Suprapubic skin (tissue), 4 donors: ENCODE measurements around the gene TBC1D1.

Experiments
- CTCF ChIP-seq, 2 donors: fragments of 200-600 bp in 1 of 2; fragments of 450-650 bp in 1 of 2; sonication (generic) in 1 of 2; IDR thresholded peaks; one replicate each; pipeline ENCODE4 v1.5.1; 2016 to 2019; ENCODE audit warnings: antibody characterized with exemption in 2 of 2, mild to moderate bottlenecking in 1 of 2, moderate library complexity in 1 of 2
- EP300 ChIP-seq: sonication (generic); formaldehyde crosslinking; IDR thresholded peaks from one replicate; pipeline ENCODE4 v1.6.1; 2017; ENCODE audit warnings: antibody characterized with exemption
- POLR2A ChIP-seq, 2 donors: fragments of 450-650 bp; IDR thresholded peaks; one replicate each; pipeline ENCODE4 v1.6.1; 2017; ENCODE audit warnings: antibody characterized with exemption in 2 of 2, mild to moderate bottlenecking in 2 of 2, moderate library complexity in 2 of 2
- POLR2AphosphoS5 ChIP-seq, 3 donors: sonication (generic); formaldehyde crosslinking; IDR thresholded peaks; one replicate each; pipeline ENCODE4 v1.6.1; 2017; ENCODE audit warnings: antibody characterized with exemption in 3 of 3

GRCh38 chr4:38133711-38134480, 243.0 kb downstream of the TBC1D1 start:
- TF ChIP-seq CTCF (IDR thresholded peaks at IDR 0.05) (no peak), POLR2A (IDR thresholded peaks at IDR 0.05) (no peak), POLR2AphosphoS5 (IDR thresholded peaks at IDR 0.05) (no peak), EP300 (no peak)
